GM23338 (cell line): Measurements from ENCODE around the gene HSP90AB1. TPM values are rescaled to one million over a fixed set of nuclear protein-coding genes. Genes with fewer than 3 reads are reported as not detected.

Source experiments
- ATAC-seq: fragments of 200-7000 bp; cut with Tn5 transposase; 3 replicates; pipeline ENCODE4 v1.9.1; 2020
- DNase-seq: peaks from one replicate; pipeline ENCODE4 v3.0.0-alpha.2; 2015; ENCODE audit warnings: low spot score
- H2AFZ ChIP-seq: fragments of 200-600 bp; sonication (generic); 2 replicates; pipeline ENCODE4 v1.8.0; 2016; ENCODE audit warnings: antibody characterized with exemption, mild to moderate bottlenecking, moderate library complexity
- H3F3A ChIP-seq: fragments of 200-600 bp; sonication (generic); replicated peaks from 2 replicates; pipeline ENCODE4 v1.8.0; 2017; ENCODE audit warnings: antibody characterized with exemption, mixed run types, low read depth
- H3K27ac ChIP-seq: fragments of 200-600 bp; sonication (generic); 2 replicates; pipeline ENCODE4 v1.6.1; 2016; ENCODE audit warnings: low read depth
- H3K27me3 ChIP-seq: fragments of 200-600 bp; sonication (generic); 2 replicates; pipeline ENCODE4 v1.8.0; 2016; ENCODE audit warnings: mild to moderate bottlenecking, mixed run types, moderate library complexity; ENCODE audit not compliant: insufficient read depth
- H3K36me3 ChIP-seq: fragments of 200-600 bp; sonication (generic); 2 replicates; pipeline ENCODE4 v1.8.0; 2016; ENCODE audit warnings: mild to moderate bottlenecking; ENCODE audit not compliant: insufficient read depth
- H3K4me1 ChIP-seq: fragments of 200-600 bp; sonication (generic); 2 replicates; pipeline ENCODE4 v1.8.0; 2016; ENCODE audit warnings: mild to moderate bottlenecking, moderate library complexity; ENCODE audit not compliant: insufficient read depth
- H3K4me2 ChIP-seq: fragments of 200-600 bp; sonication (generic); 2 replicates; pipeline ENCODE4 v1.7.1; 2017; ENCODE audit warnings: mixed run types
- H3K4me3 ChIP-seq: fragments of 200-600 bp; sonication (generic); 2 replicates; pipeline ENCODE4 v1.6.1; 2016; ENCODE audit warnings: mixed run types
- H3K79me2 ChIP-seq: fragments of 200-600 bp; sonication (generic); replicated peaks from 2 replicates; pipeline ENCODE4 v1.8.0; 2017; ENCODE audit warnings: mild to moderate bottlenecking; ENCODE audit not compliant: insufficient read depth
- H3K9me2 ChIP-seq: fragments of 200-600 bp; sonication (generic); 2 replicates; pipeline ENCODE4 v1.8.0; 2017; ENCODE audit not compliant: insufficient read depth
- H4K20me1 ChIP-seq: fragments of 200-600 bp; sonication (generic); replicated peaks from 2 replicates; pipeline ENCODE4 v1.8.0; 2017; ENCODE audit warnings: mild to moderate bottlenecking; ENCODE audit not compliant: insufficient read depth
- H3K27ac Mint-ChIP-seq: 2 replicates; pipeline ENCODE4 v1.8.0; 2020; ENCODE audit warnings: inconsistent platforms, mild to moderate bottlenecking, moderate library complexity, mixed read lengths
- H3K27me3 Mint-ChIP-seq: 3 replicates; pipeline ENCODE4 v1.8.0; 2022; ENCODE audit warnings: low read depth, mild to moderate bottlenecking, moderate library complexity, mixed read lengths, inconsistent platforms; ENCODE audit not compliant: insufficient read depth, poor library complexity
- H3K36me3 Mint-ChIP-seq: 3 replicates; pipeline ENCODE4 v1.8.0; 2021; ENCODE audit warnings: low read depth, mild to moderate bottlenecking, inconsistent platforms, moderate library complexity, mixed read lengths
- H3K4me1 Mint-ChIP-seq: 3 replicates; pipeline ENCODE4 v1.8.0; 2020; ENCODE audit warnings: mild to moderate bottlenecking, inconsistent platforms, mixed read lengths
- H3K4me3 Mint-ChIP-seq: 3 replicates; pipeline ENCODE4 v1.8.0; 2021; ENCODE audit warnings: moderate library complexity, mild to moderate bottlenecking, inconsistent platforms, mixed read lengths
- H3K9me3 Mint-ChIP-seq: 3 replicates; pipeline ENCODE4 v1.8.0; 2020; ENCODE audit warnings: moderate library complexity, mild to moderate bottlenecking, inconsistent platforms, mixed read lengths
- CREB1 ChIP-seq: fragments of 250-450 bp; sonication (Bioruptor Pico); IDR thresholded peaks from 2 replicates; pipeline ENCODE4 v1.5.0; 2020; ENCODE audit warnings: low read depth, mild to moderate bottlenecking, moderate library complexity
- ETS1 ChIP-seq: IDR thresholded peaks from 2 replicates; pipeline ENCODE4 v1.6.1; 2016; ENCODE audit warnings: antibody characterized with exemption
- EZH2 ChIP-seq: fragments of 200-600 bp; sonication (generic); IDR thresholded peaks from one replicate; pipeline ENCODE4 v1.8.0; 2017; ENCODE audit warnings: antibody characterized with exemption, mild to moderate bottlenecking, low read depth; ENCODE audit not compliant: unreplicated experiment
- POLR2AphosphoS5 ChIP-seq: IDR thresholded peaks from 2 replicates; pipeline ENCODE4 v1.6.1; 2016; ENCODE audit warnings: antibody characterized with exemption, low read depth
- polyA plus RNA-seq: library from polyadenylated mRNA; unstranded; fragments of >200 nt; fragmentation: Nextera tagmentation; extraction: Ambion mirVana; gene quantifications from 2 replicates; pipeline ENCODE4 v1.2.1, GENCODE V29; 2016
- total RNA-seq: library from RNA; depleted of rRNA; stranded (reverse); fragments of >200 nt; shearing (Covaris generic); gene quantifications from 2 replicates; pipeline ENCODE4 v1.2.3, GENCODE V29; 2014

Gene HSP90AB1
- total and polyA plus RNA-seq, 2 experiments from 2014 or later: 1,425 to 2,361 TPM

- peaks cover 43% of the 10 kb centered on the region for H3K4me1 ChIP-seq
- H3K27ac ChIP-seq: peak overlapping the region; percentile 100; the same call in 1 of the 2 replicates
- H3K4me3 ChIP-seq: peak overlapping the region; percentile 61
- H4K20me1 ChIP-seq: no peaks in the 10 kb centered on the region
- no peaks in the 10 kb centered on the region for H3K9me2 ChIP-seq
- DNase-seq (peak; percentile 56), ATAC-seq (peak; percentile 10)
- no peak for TF ChIP-seq CREB1 (CRISPR knock-in tag)
- peaks cover 35% of the 10 kb centered on the region for H3F3A ChIP-seq
- H3K36me3 Mint-ChIP-seq: peaks cover 3% of the 10 kb centered on the region; the same call in 1 of the 3 replicates
- no peaks in the 10 kb centered on the region for H3K9me3 Mint-ChIP-seq
- H3K4me3 Mint-ChIP-seq: peak overlapping the region; percentile 82
- no peaks in the 10 kb centered on the region for H3K27me3 ChIP-seq
- 0 out of 2 replicates have a peak, but pooled peaks cover 5% of the 10 kb centered on the region for H3K79me2 ChIP-seq
- no peak overlapping the region for H2AFZ ChIP-seq
- peak overlapping the region; percentile 99 for H3K27ac Mint-ChIP-seq
- H3K4me1 Mint-ChIP-seq: peaks cover 48% of the 10 kb centered on the region
- peak overlapping the region; percentile 89 for H3K4me2 ChIP-seq
- H3K36me3 ChIP-seq: no peaks in the 10 kb centered on the region
- peaks cover 13% of the 10 kb centered on the region for H3K27me3 Mint-ChIP-seq
These were observed 29.4 kb upstream of the HSP90AB1 start for GRCh38 chr6:44217332-44218143.

- H3F3A ChIP-seq: peaks cover 42% of the 10 kb centered on the region
- peaks cover 7% of the 10 kb centered on the region for H3K79me2 ChIP-seq
- H3K9me2 ChIP-seq: no peaks in the 10 kb centered on the region
- peak overlapping the region; percentile 61 for H3K4me3 ChIP-seq
- peaks cover 49% of the 10 kb centered on the region for H3K4me1 ChIP-seq
- ATAC-seq: peak; percentile 61
- H3K27me3 ChIP-seq: no peaks in the 10 kb centered on the region
- peak overlapping the region; percentile 99 for H3K27ac Mint-ChIP-seq
- H3K4me2 ChIP-seq: peak overlapping the region; percentile 89
- peak overlapping the region; percentile 100 for H3K27ac ChIP-seq
- 0 out of 2 replicates have a peak overlapping the region, but pooled peaks have one; percentile 9 for H2AFZ ChIP-seq
- peaks cover 4% of the 10 kb centered on the region; the same call in 2 of the 3 replicates for H3K36me3 Mint-ChIP-seq
- H3K9me3 Mint-ChIP-seq: no peaks in the 10 kb centered on the region
- peaks cover 2% of the 10 kb centered on the region for H4K20me1 ChIP-seq
- H3K36me3 ChIP-seq: no peaks in the 10 kb centered on the region
- DNase-seq: peak; percentile 97
- peaks cover 22% of the 10 kb centered on the region for H3K27me3 Mint-ChIP-seq
- H3K4me3 Mint-ChIP-seq: peak overlapping the region; percentile 82
- no peak for TF ChIP-seq EZH2
- no peak for TF ChIP-seq ETS1
- peak; percentile 30; the same call in 1 of the 2 replicates for TF ChIP-seq CREB1 (CRISPR knock-in tag)
- TF ChIP-seq POLR2AphosphoS5: peak; percentile 61
- H3K4me1 Mint-ChIP-seq: peaks cover 55% of the 10 kb centered on the region
These were observed 27.7 kb upstream of the HSP90AB1 start for GRCh38 chr6:44219053-44219814.
